T-helper 1 cell (primary cell): Measurements from ENCODE around the gene IL21.
"Not testable (repeated sequence)": the region's sequence is repeated elsewhere in the genome, so short reads cannot be mapped to it uniquely, and the experiment has no call there.

Experiments
- DNase-seq, 5 donors: peaks; one replicate each; pipeline ENCODE4 v3.0.0-alpha.2; 2012 to 2020

IL21 gene

GRCh38 chr4:122577189-122577553 lies 43.7 kb downstream of the IL21 start:
- DNase-seq = no peak

- peak in 2 of 5 donors; percentile 31 to 66 for DNase-seq
Observed at GRCh38 chr4:122576261-122577188, 44.3 kb downstream of the IL21 start.

- DNase-seq = not testable (repeated sequence)
Observed at GRCh38 chr4:122574347-122574746, 46.5 kb downstream of the IL21 start.

GRCh38 chr4:122562449-122562848 lies 58.4 kb downstream of the IL21 start:
- DNase-seq = no peak
